Left ventricle myocardium inferior (tissue), 1 donor: Measurements from ENCODE around the gene HSPB7. TPM values are rescaled to one million over a fixed set of nuclear protein-coding genes. Genes with fewer than 3 reads are reported as not detected.

Source experiments
- DNase-seq: peaks from one replicate; pipeline ENCODE4 v3.0.0-alpha.2; 2020
- H3K27ac ChIP-seq: fragments of 200-600 bp; replicated peaks from 2 replicates; pipeline ENCODE4 v1.8.0; 2021
- H3K27me3 ChIP-seq: fragments of 200-600 bp; 2 replicates; pipeline ENCODE4 v1.8.0; 2021; ENCODE audit warnings: low read depth
- H3K36me3 ChIP-seq: fragments of 200-600 bp; 2 replicates; pipeline ENCODE4 v1.8.0; 2021
- H3K4me1 ChIP-seq: fragments of 200-600 bp; 2 replicates; pipeline ENCODE4 v1.8.0; 2021
- H3K4me3 ChIP-seq: fragments of 200-600 bp; 2 replicates; pipeline ENCODE4 v1.8.0; 2021; ENCODE audit warnings: mild to moderate bottlenecking, moderate library complexity
- H3K9me3 ChIP-seq: fragments of 200-600 bp; replicated peaks from 2 replicates; pipeline ENCODE4 v1.8.0; 2021
- intact Hi-C: fragments of 100-400 bp; cut with micrococcal nuclease; formaldehyde crosslinking; loops from one replicate; pipeline ENCODE4 v1.11.0; 2022
- total RNA-seq: library from RNA; stranded (reverse); fragmentation: NEBNext Ultra II Directional; extraction: Animal tissue kit (Norgen Biotek cat#: 25700); gene quantifications from one replicate; pipeline ENCODE4 v1.2.1, GENCODE V29; 2021
- TF ChIP-seq, protein P1 (sequence below): fragments of 200-600 bp; IDR thresholded peaks from 2 replicates; pipeline ENCODE4 v1.8.0; 2021; ENCODE audit warnings: antibody characterized with exemption, mild to moderate bottlenecking, borderline replicate concordance
- donor health status: DM: no; HTN: yes; CAD: no; lungs with severe emphysema.

Gene HSPB7
- total RNA-seq, 1 donor from 2014 or later: 4,061 TPM

DNA sequence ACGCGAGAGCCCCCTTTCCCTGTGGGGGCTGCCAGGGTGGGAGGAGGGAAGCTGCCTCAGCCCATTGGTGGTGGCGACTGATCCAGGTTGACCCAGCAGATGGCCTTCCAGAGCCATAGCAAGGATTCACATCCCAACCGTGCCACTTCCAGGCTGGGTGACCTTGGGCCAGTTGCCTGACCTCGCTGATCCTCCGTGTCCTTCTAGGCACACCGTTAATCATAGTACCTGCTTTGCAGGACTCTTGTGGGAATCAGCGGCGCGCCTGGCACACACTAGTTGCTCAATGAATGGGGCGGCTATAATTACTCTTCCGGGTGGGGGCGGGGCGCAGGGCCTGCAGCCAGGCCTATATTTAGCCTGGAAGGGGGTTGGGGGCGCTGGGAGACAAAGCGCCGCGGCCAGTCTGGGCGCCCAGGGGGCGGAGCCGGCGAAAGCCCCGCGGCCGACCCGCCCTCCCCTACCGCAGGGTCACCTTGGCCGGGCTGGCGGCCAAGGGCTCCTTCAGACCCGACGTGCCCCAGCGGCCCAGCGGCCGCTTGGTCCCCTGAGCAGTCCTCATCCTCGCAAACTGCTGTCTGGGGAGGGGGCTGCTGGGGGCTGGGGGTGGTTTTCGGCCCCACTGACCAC is 5.1 kb downstream of the HSPB7 start:
- Histone ChIP-seq H3K4me1 (peaks cover 51% of the 10 kb centered on the region), H3K4me3 (peak overlapping the region; percentile 74), H3K36me3 (peaks cover 10% of the 10 kb centered on the region), H3K27me3 (no peaks in the 10 kb centered on the region), H3K9me3 (no peaks in the 10 kb centered on the region), H3K27ac (peak overlapping the region; percentile 97)
- peak; percentile 82 for DNase-seq
- intact Hi-C loops: no loop called here
- TF ChIP-seq, protein P1, sequence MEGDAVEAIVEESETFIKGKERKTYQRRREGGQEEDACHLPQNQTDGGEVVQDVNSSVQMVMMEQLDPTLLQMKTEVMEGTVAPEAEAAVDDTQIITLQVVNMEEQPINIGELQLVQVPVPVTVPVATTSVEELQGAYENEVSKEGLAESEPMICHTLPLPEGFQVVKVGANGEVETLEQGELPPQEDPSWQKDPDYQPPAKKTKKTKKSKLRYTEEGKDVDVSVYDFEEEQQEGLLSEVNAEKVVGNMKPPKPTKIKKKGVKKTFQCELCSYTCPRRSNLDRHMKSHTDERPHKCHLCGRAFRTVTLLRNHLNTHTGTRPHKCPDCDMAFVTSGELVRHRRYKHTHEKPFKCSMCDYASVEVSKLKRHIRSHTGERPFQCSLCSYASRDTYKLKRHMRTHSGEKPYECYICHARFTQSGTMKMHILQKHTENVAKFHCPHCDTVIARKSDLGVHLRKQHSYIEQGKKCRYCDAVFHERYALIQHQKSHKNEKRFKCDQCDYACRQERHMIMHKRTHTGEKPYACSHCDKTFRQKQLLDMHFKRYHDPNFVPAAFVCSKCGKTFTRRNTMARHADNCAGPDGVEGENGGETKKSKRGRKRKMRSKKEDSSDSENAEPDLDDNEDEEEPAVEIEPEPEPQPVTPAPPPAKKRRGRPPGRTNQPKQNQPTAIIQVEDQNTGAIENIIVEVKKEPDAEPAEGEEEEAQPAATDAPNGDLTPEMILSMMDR: no peak

GRCh38 chr1:16011936-16012589 is 5.8 kb downstream of the HSPB7 start:
- Histone ChIP-seq H3K36me3 (peaks cover 7% of the 10 kb centered on the region), H3K27me3 (no peaks in the 10 kb centered on the region), H3K9me3 (no peaks in the 10 kb centered on the region), H3K27ac (peak overlapping the region; percentile 97), H3K4me3 (peak overlapping the region; percentile 74), H3K4me1 (peaks cover 45% of the 10 kb centered on the region)
- DNase-seq: no peak
- TF ChIP-seq, protein P1: no peak
- intact Hi-C loops: no loop called here

DNA sequence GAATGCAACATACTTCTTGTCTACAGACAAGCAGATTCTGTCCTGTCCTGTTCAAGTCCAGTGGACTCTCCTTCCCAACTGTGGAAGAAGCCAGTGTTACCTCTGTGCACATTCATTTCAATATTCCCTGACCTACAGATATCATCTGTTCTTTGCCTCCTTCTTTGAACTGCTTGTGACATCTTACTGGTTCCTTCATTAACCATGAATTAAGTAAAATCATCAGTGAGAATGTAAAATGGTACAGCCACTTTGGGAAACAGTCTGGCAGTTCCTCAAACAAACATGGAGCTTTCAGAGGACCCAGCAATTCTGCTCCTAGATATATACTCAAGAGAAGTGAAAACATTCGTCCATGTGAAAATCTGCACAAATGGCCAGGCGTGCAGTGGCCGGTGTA is 7.0 kb downstream of the HSPB7 start:
- Histone ChIP-seq H3K9me3 (no peaks in the 10 kb centered on the region), H3K36me3 (peaks cover 2% of the 10 kb centered on the region), H3K27ac (no peak overlapping the region), H3K4me1 (peaks cover 38% of the 10 kb centered on the region), H3K4me3 (no peak overlapping the region), H3K27me3 (no peaks in the 10 kb centered on the region)
- intact Hi-C loops: no loop called here
- TF ChIP-seq, protein P1: no peak
- no peak for DNase-seq

DNA sequence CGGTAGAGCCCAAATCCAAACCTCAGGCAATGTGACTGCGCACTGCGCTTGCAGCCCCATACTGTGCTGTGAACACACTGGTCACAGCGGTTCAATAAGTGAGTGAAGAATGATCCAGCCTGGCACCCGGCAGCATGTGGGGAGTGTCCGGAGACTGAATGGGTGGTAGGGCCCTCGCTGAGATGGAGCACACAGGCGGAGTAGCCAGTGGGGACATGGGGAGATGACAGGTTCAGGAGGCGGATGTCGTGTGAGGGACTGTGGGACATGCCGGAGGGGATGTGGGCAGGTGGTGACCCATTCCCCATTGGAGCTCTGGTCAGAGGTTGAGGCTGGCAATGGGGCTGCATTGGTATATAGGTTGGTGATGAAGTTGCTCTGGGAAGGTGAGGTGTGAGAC is 8.2 kb downstream of the HSPB7 start:
- DNase-seq: no peak
- Histone ChIP-seq H3K4me1 (peaks cover 28% of the 10 kb centered on the region), H3K4me3 (no peak overlapping the region), H3K36me3 (no peaks in the 10 kb centered on the region), H3K9me3 (no peaks in the 10 kb centered on the region), H3K27ac (no peak overlapping the region), H3K27me3 (no peaks in the 10 kb centered on the region)
- TF ChIP-seq, protein P1: no peak
- intact Hi-C loops: loop anchor here (5.0 kb wide), 1 partner anchor 43 kb away; no protein-coding TSS in a partner anchor

DNA sequence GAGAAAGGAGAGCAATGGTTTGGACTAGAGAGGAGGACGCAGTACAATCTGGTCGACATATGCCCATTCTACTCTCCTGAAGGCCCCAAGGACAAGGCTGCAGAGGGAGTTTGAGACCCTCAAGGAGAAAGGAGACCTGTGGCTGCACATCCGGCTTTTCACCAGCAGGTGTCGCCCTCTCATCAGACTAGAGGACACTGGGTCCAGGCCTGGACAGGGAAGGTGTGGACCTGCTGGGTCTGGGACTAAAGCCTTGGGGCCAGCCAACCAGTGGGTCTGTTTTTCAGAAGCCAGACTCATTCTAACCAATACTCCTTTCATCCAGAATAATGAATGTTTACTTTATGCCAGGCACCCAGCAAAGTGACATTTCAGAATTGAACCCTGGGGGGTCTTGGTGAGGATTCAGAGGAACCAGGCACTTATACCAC is 8.8 kb downstream of the HSPB7 start:
- Histone ChIP-seq H3K36me3 (no peaks in the 10 kb centered on the region), H3K4me1 (peaks cover 21% of the 10 kb centered on the region), H3K27me3 (no peaks in the 10 kb centered on the region), H3K27ac (no peak overlapping the region), H3K4me3 (no peak overlapping the region), H3K9me3 (no peaks in the 10 kb centered on the region)
- peak; percentile 79 for DNase-seq
- TF ChIP-seq, protein P1: peak; percentile 97
- intact Hi-C loops: loop anchor here (5.0 kb wide), 1 partner anchor 43 kb away; no protein-coding TSS in a partner anchor
